Vagina (tissue), 2 donors: Measurements from ENCODE around the gene EPHB1.

Experiments
- CTCF ChIP-seq, 3 experiments: fragments of 450-650 bp in 2 of 3; fragments of 200-600 bp in 1 of 3; sonication (generic) in 1 of 3; IDR thresholded peaks; one replicate each; pipeline ENCODE4 v1.5.1; 2017 to 2019; ENCODE audit warnings: antibody characterized with exemption in 3 of 3, mild to moderate bottlenecking in 2 of 3, moderate library complexity in 2 of 3
- POLR2A ChIP-seq, 2 donors: fragments of 450-650 bp; IDR thresholded peaks; one replicate each; pipeline ENCODE4 v1.6.1; 2017; ENCODE audit warnings: antibody characterized with exemption in 2 of 2, mild to moderate bottlenecking in 2 of 2, moderate library complexity in 2 of 2

DNA sequence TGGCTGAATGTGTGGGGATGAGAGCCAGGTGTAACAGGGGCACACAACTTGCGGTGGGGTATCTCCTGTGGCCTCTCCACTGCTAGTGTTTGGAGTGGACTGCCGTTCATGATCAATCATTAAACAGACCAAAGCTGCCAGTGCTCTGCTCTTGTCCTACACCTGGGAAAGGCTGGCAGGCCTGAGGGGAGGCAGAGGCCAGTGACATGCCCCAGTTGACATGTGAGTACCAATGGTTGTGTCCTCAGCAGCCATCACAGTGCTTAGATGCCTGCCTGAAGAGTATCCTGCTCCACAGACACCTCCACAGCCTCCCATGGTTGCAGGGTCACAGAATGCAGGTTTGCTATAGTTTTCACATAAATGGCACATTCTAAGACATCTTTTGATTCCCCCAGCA, 348.4 kb downstream of the EPHB1 start:
- TF ChIP-seq CTCF (IDR thresholded peaks at IDR 0.05) (no peak), POLR2A (IDR thresholded peaks at IDR 0.05) (no peak)
